Cerebellar nuclear complex (tissue), 1 donor: ENCODE measurements around the gene OR11G2.
"Not testable (repeated sequence)": the region's sequence is repeated elsewhere in the genome, so short reads cannot be mapped to it uniquely, and the experiment has no call there.

ENCODE experiments used
- DNase-seq, 2 experiments: peaks; one replicate each; lab custom pipeline; 2025; lab: John Stamatoyannopoulos, UW

The OR11G2 gene

GRCh38 chr14:20228681-20229080 lies 38.0 kb downstream of the OR11G2 start, which contains the start of gene OR11H7:
Gene OR11H7 (plus strand): TSS chr14:20228981.
- DNase-seq: no peak

GRCh38 chr14:20235415-20235814 lies 44.7 kb downstream of the OR11G2 start:
- not testable (repeated sequence) for DNase-seq

DNA sequence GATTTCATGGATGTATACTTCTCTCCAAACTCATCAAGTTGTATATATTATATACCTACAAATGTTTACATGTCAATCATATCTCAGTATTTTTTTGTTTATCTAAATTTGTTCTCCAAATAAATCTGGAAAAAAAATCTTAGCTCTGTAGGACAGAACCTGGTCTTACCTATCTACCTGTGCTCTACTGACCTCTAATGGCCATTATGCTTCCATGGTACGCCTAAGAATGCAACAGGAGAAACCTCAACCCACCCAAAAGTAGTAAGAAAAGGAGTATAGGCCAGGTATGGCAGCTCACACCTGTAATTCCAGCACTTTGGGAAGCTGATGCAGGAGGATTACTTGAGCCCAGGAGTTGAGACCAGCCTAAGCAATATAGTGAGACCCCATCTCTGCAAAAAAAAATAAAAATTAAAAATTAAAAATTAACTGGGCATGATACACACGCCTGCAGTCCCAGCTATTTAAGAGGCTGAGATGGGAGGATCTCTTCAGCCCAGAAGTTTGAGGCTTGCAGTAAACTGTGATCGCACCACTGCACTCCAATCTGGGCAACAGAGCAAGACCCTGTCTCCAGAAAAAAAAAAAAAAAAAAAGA lies 57.0 kb downstream of the OR11G2 start:
- no peak for DNase-seq
